Bronchial epithelial cell (primary cell): ENCODE results near the gene LRP5. TPM values are rescaled to one million over a fixed set of nuclear protein-coding genes. Genes with fewer than 3 reads are reported as not detected.

Experiments
- DNase-seq: peaks from one replicate; pipeline ENCODE4 v3.0.0-alpha.2; 2010; ENCODE audit warnings: low read depth
- FAIRE-seq: peaks from 2 replicates; lab custom pipeline; 2011; peaks lifted over from hg19 to GRCh38; lab: Jason Lieb, UNC
- H3K27me3 ChIP-seq: 2 replicates; pipeline ENCODE4 v1.5.1; 2011; ENCODE audit warnings: low read length; ENCODE audit not compliant: control insufficient read depth, insufficient read depth
- H3K36me3 ChIP-seq: 2 replicates; pipeline ENCODE4 v1.5.1; 2011; ENCODE audit warnings: low read length; ENCODE audit not compliant: control insufficient read depth, insufficient read depth
- H3K4me3 ChIP-seq: 2 replicates; pipeline ENCODE4 v1.5.1; 2011; ENCODE audit warnings: mild to moderate bottlenecking, low read depth, low read length, control low read depth
- CTCF ChIP-seq: IDR thresholded peaks from 2 replicates; pipeline ENCODE4 v1.5.1; 2011; ENCODE audit warnings: mild to moderate bottlenecking, moderate library complexity, low read length, control low read depth, inconsistent platforms; ENCODE audit not compliant: insufficient read depth, severe bottlenecking
- total RNA-seq: library from RNA; depleted of rRNA; stranded (reverse); fragments of >200 nt; gene quantifications from 2 replicates; pipeline ENCODE4 v1.2.1, GENCODE V29; 2014

The LRP5 gene
- total RNA-seq, 1 donor from 2014 or later: 21.6 TPM

GRCh38 chr11:68460741-68461574 lies 148.6 kb downstream of the LRP5 start, which contains the start of gene PPP6R3:
PPP6R3 (plus strand) TSS chr11:68460752; CDS start chr11:68537665, 76,913 bp downstream.
- DNase-seq (peak; percentile 18), FAIRE-seq (no peak)
- peak within 1 kb of the TSS; percentile 72 for H3K4me3 ChIP-seq
- H3K27me3 ChIP-seq: no peaks in the 10 kb centered on the region
- TF ChIP-seq CTCF: no peak
- H3K36me3 ChIP-seq: peaks cover 2% of the 10 kb centered on the region

- Histone ChIP-seq H3K36me3 (peaks cover 2% of the 10 kb centered on the region), H3K27me3 (no peaks in the 10 kb centered on the region), H3K4me3 (peak overlapping the region; percentile 72)
- no peak for FAIRE-seq
- TF ChIP-seq CTCF: no peak
- no peak for DNase-seq
Measured at GRCh38 chr11:68461575-68461917, 149.2 kb downstream of the LRP5 start.

GRCh38 chr11:68463714-68464113 lies 151.3 kb downstream of the LRP5 start:
- FAIRE-seq (no peak), DNase-seq (no peak)
- Histone ChIP-seq H3K4me3 (no peak overlapping the region), H3K36me3 (peaks cover 2% of the 10 kb centered on the region), H3K27me3 (no peaks in the 10 kb centered on the region)
- TF ChIP-seq CTCF: no peak

GRCh38 chr11:68467201-68467834 lies 154.9 kb downstream of the LRP5 start:
- Histone ChIP-seq H3K4me3 (no peak overlapping the region), H3K27me3 (no peaks in the 10 kb centered on the region), H3K36me3 (peaks cover 4% of the 10 kb centered on the region)
- no peak for TF ChIP-seq CTCF
- DNase-seq (no peak), FAIRE-seq (no peak)

GRCh38 chr11:68468217-68468828 lies 155.9 kb downstream of the LRP5 start:
- Histone ChIP-seq H3K27me3 (no peaks in the 10 kb centered on the region), H3K36me3 (peaks cover 4% of the 10 kb centered on the region), H3K4me3 (no peak overlapping the region)
- FAIRE-seq (no peak), DNase-seq (no peak)
- TF ChIP-seq CTCF: no peak
